Endodermal cell (in vitro differentiated cells): ENCODE data around the gene PIK3CD. TPM values are rescaled to one million over a fixed set of nuclear protein-coding genes. Genes with fewer than 3 reads are reported as not detected.
"Not testable (repeated sequence)": the region's sequence is repeated elsewhere in the genome, so short reads cannot be mapped to it uniquely, and the experiment has no call there.

Source experiments
- DNase-seq: peaks from one replicate; pipeline ENCODE4 v3.0.0-alpha.2; 2017
- H3K27ac ChIP-seq: 2 replicates; pipeline ENCODE4 v1.5.1; 2013; ENCODE audit warnings: mild to moderate bottlenecking, low read depth, low read length, moderate library complexity
- H3K27me3 ChIP-seq: 2 replicates; pipeline ENCODE4 v1.6.1; 2013; ENCODE audit warnings: mild to moderate bottlenecking, low read length, moderate library complexity; ENCODE audit not compliant: insufficient read depth, control insufficient read depth, poor library complexity, severe bottlenecking
- H3K36me3 ChIP-seq: 2 replicates; pipeline ENCODE4 v1.7.0; 2013; ENCODE audit warnings: mild to moderate bottlenecking, low read length, moderate library complexity; ENCODE audit not compliant: control insufficient read depth, insufficient read depth
- H3K4me1 ChIP-seq: one replicate; pipeline ENCODE4 v1.7.0; 2013; ENCODE audit warnings: low read length; ENCODE audit not compliant: control insufficient read depth, insufficient read depth
- H3K4me3 ChIP-seq: 2 replicates; pipeline ENCODE4 v1.5.1; 2013; ENCODE audit warnings: mild to moderate bottlenecking, low read length, moderate library complexity
- H3K9ac ChIP-seq: 2 replicates; pipeline ENCODE4 v1.6.1; 2013; ENCODE audit warnings: mild to moderate bottlenecking, low read length, moderate library complexity; ENCODE audit not compliant: poor library complexity, severe bottlenecking; ENCODE audit errors: extremely low read depth
- H3K9me3 ChIP-seq: 2 replicates; pipeline ENCODE4 v1.6.1; 2013; ENCODE audit warnings: mild to moderate bottlenecking, low read length, moderate library complexity; ENCODE audit not compliant: control insufficient read depth
- H3K27ac Mint-ChIP-seq: 2 replicates; pipeline ENCODE4 v1.8.0; 2020; ENCODE audit warnings: mixed read lengths
- H3K27me3 Mint-ChIP-seq: 2 replicates; pipeline ENCODE4 v1.8.0; 2021; ENCODE audit warnings: mild to moderate bottlenecking, mixed read lengths; ENCODE audit not compliant: insufficient read depth
- H3K36me3 Mint-ChIP-seq: 2 replicates; pipeline ENCODE4 v1.8.0; 2020; ENCODE audit warnings: low read depth, mixed read lengths
- H3K4me1 Mint-ChIP-seq: 2 replicates; pipeline ENCODE4 v1.8.0; 2020; ENCODE audit warnings: mixed read lengths
- H3K4me3 Mint-ChIP-seq: 2 replicates; pipeline ENCODE4 v1.8.0; 2020; ENCODE audit warnings: mild to moderate bottlenecking, moderate library complexity, mixed read lengths
- H3K9me3 Mint-ChIP-seq: 2 replicates; pipeline ENCODE4 v1.8.0; 2020; ENCODE audit warnings: mild to moderate bottlenecking, mixed read lengths
- CTCF ChIP-seq: fragments of 200-600 bp; sonication (generic); conservative IDR thresholded peaks from 2 replicates; pipeline ENCODE4 v1.5.0; 2021; ENCODE audit warnings: antibody characterized with exemption, mild to moderate bottlenecking
- WGBS, 2 experiments: methylation state at CpG; one replicate each; pipeline versions ENCODE4 v1.1.5 to v1.1.7; 2013; ENCODE audit warnings: missing lambda C conversion rate in 2 of 2, mixed read lengths in 1 of 2; ENCODE audit not compliant: insufficient coverage in 1 of 2, insufficient read length in 1 of 2; 5-methylcytosine and 5-hydroxymethylcytosine counted together
- total RNA-seq, 2 donors: library from RNA; stranded (reverse); fragmentation: NEBNext Ultra II Directional in 1 of 2; extraction: Animal tissue kit (Norgen Biotek cat#: 25700) in 1 of 2; gene quantifications; 2 replicates in 1 of 2; 3 replicates in 1 of 2; pipeline ENCODE4 v1.2.1, GENCODE V29; 2021

The PIK3CD gene
- total RNA-seq, 2 donors from 2014 or later, result 13.9 to 14.2 TPM

- H3K4me1 Mint-ChIP-seq, result no peaks in the 10 kb centered on the region
- no peaks in the 10 kb centered on the region for H3K9me3 Mint-ChIP-seq
- Histone ChIP-seq H3K4me3 (no peak overlapping the region), H3K9me3 (no peaks in the 10 kb centered on the region), H3K27me3 (no peaks in the 10 kb centered on the region), H3K27ac (no peak overlapping the region), H3K9ac (no peak overlapping the region), H3K36me3 (peaks cover 69% of the 10 kb centered on the region), H3K4me1 (no peaks in the 10 kb centered on the region)
- no peak for TF ChIP-seq CTCF
- peaks cover 71% of the 10 kb centered on the region for H3K36me3 Mint-ChIP-seq
- H3K4me3 Mint-ChIP-seq, result no peak overlapping the region
- no peak overlapping the region for H3K27ac Mint-ChIP-seq
- WGBS, 2 experiments, result 95 to 96% methylated on average over 27 to 28 of the region's 28 CpGs
- H3K27me3 Mint-ChIP-seq, result no peaks in the 10 kb centered on the region
- no peak for DNase-seq
Measured at GRCh38 chr1:9744106-9744799, 92.7 kb downstream of the PIK3CD start.

GRCh38 chr1:9746211-9746610, 94.7 kb downstream of the PIK3CD start:
- Mint-ChIP-seq H3K27ac (no peak overlapping the region), H3K4me3 (no peak overlapping the region), H3K9me3 (no peaks in the 10 kb centered on the region), H3K36me3 (peaks cover 70% of the 10 kb centered on the region), H3K27me3 (no peaks in the 10 kb centered on the region), H3K4me1 (no peaks in the 10 kb centered on the region)
- Histone ChIP-seq H3K4me3 (no peak overlapping the region), H3K9ac (no peak overlapping the region), H3K4me1 (no peaks in the 10 kb centered on the region), H3K27ac (no peak overlapping the region), H3K9me3 (no peaks in the 10 kb centered on the region), H3K36me3 (peaks cover 67% of the 10 kb centered on the region), H3K27me3 (no peaks in the 10 kb centered on the region)
- TF ChIP-seq CTCF, result no peak
- WGBS, 2 experiments, result 86 to 92% methylated on average over 3 of the region's 3 CpGs
- no peak for DNase-seq

DNA sequence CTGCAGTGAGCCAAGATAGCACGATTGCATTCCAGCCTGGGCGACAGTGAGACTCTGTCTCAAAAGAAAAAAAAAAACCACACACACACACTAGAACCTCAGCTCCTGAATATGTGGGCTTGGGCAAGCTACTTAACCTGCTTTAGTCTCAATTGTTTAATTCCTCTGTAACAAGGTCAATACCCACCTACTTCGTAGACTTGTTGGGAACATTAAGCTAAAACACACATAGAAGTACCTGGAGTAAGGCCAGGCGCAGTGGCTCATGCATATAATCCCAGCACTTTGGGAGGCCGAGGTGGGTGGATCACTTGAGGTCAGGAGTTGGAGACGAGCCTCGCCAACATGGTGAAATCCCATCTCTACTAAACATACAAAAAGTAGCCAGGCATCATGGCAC, 95.1 kb downstream of the PIK3CD start:
- no peaks in the 10 kb centered on the region for H3K9me3 Mint-ChIP-seq

GRCh38 chr1:9748391-9748790, 96.9 kb downstream of the PIK3CD start:
- H3K4me3 ChIP-seq, H3K4me3 Mint-ChIP-seq, DNase-seq, H3K27me3 ChIP-seq, H3K27ac Mint-ChIP-seq, H3K4me1 Mint-ChIP-seq, H3K9me3 ChIP-seq, H3K27ac ChIP-seq, H3K4me1 ChIP-seq, H3K27me3 Mint-ChIP-seq, H3K9ac ChIP-seq, H3K9me3 Mint-ChIP-seq: not testable (repeated sequence)
- WGBS, 2 experiments, result 88 to 97% methylated on average over 7 to 9 of the region's 9 CpGs
- peaks cover 60% of the 10 kb centered on the region for H3K36me3 ChIP-seq
- peaks cover 69% of the 10 kb centered on the region for H3K36me3 Mint-ChIP-seq

More for the DNA sequence above, 95.1 kb downstream of the PIK3CD start:
- no peaks in the 10 kb centered on the region for H3K27me3 ChIP-seq
- Mint-ChIP-seq H3K36me3 (peaks cover 70% of the 10 kb centered on the region), H3K4me3 (no peak overlapping the region), H3K27me3 (no peaks in the 10 kb centered on the region), H3K4me1 (no peaks in the 10 kb centered on the region), H3K27ac (no peak overlapping the region)
- no peaks in the 10 kb centered on the region for H3K4me1 ChIP-seq
- H3K36me3 ChIP-seq, result peaks cover 67% of the 10 kb centered on the region
- H3K9me3 ChIP-seq, result no peaks in the 10 kb centered on the region
- H3K27ac ChIP-seq, result no peak overlapping the region
- no peak overlapping the region for H3K9ac ChIP-seq
- no peak overlapping the region for H3K4me3 ChIP-seq
- DNase-seq, result no peak
- 90 to 95% methylated on average over 2 to 7 of the region's 7 CpGs for WGBS, 2 experiments
- no peak for TF ChIP-seq CTCF
